ENCODE data around the gene BDKRB2.

BDKRB2 gene

GRCh38 chr14:96270565-96271420, 66.2 kb downstream of the BDKRB2 start:
- DNase-seq (ENCODE audit: low read depth): no peak

DNA sequence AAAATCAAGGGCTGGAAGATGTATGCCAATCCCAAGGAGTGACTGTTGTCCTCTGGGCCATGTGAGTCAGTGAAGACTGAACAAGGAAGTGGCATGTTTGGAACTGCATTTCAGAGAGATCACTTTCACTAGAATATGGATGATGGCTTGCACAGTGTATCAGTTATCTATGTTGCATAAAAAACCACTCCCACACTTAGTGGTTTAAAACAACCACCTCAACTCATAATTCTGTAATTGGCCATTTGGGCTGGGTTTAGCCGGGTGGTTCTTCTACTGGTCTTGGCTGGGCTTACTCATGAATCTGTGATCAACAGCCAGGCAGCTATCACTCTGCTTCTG, 66.8 kb downstream of the BDKRB2 start:
- no peak for DNase-seq (ENCODE audit: low read depth)

GRCh38 chr14:96272777-96273473, 68.3 kb downstream of the BDKRB2 start:
- DNase-seq (ENCODE audit: low read depth): peak; percentile 64

DNA sequence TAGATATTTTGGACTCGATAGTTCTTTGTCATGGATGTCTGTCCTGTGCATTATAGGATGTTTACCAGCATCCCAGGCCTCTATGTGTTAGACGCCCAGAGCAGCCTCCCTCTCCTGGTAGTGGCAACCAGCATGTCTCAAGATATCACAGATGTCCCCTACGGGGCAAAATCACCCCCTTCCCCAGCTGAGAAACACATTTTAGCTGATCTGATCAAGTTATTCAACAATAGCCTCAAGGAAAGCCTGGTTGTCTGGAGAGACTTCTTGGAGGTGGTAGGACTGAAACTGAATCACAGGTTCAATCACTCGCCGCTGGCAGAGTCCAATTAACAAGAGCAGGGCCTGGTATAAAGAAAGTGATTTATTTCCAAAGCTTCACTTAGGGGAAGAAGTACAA, 69.0 kb downstream of the BDKRB2 start:
- no peak for DNase-seq (ENCODE audit: low read depth)

DNA sequence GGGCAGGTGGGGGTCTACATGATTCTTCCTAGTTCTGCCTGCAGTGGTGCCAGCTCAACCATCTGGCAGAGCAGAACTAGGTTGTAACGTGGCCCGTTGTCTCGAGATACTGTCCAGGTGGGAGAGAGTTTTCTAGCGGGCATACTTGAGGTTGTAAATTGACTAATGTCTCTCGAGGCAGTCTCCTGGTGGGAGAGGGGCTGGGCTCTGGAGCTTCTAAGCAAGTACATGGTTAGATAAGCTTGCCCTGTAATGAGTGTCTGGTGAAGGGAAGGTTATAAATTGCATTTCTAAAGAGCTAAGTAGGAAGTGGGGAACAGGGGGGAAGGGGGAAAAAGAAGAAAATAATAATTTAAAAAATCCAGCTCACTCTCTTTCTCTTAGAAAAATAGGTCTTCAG, 69.5 kb downstream of the BDKRB2 start:
- no peak for DNase-seq (ENCODE audit: low read depth)

GRCh38 chr14:96274543-96274942, 69.9 kb downstream of the BDKRB2 start:
- peak; percentile 92 for DNase-seq (ENCODE audit: low read depth)

GRCh38 chr14:96275177-96276112, 70.8 kb downstream of the BDKRB2 start:
- DNase-seq (ENCODE audit: low read depth): peak; percentile 79

- DNase-seq (ENCODE audit: low read depth): no peak
Observed at GRCh38 chr14:96277890-96278289, 73.3 kb downstream of the BDKRB2 start.

- no peak for DNase-seq (ENCODE audit: low read depth)
Observed at GRCh38 chr14:96279564-96279963, 74.9 kb downstream of the BDKRB2 start.

DNA sequence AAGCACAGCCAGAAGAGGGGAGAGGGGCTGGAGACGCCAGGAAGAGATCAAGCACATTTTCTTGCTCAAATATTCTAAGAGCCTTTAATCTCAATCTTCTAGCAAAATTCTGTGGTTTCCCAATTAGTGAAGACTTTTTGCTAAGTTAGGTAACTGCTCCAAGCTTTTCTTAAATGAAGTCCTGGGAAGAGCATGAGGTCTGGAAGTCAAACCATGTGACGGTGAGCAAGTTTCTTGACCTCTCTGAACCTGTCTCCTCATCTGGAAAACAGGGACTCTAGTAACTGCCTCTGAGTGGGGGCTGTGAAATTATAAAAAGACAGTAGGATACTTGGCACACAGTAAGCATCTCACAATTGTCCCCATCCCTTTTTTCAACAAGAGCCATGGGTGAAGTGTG, 75.5 kb downstream of the BDKRB2 start:
- no peak for DNase-seq (ENCODE audit: low read depth)

GRCh38 chr14:96281486-96281885, 76.8 kb downstream of the BDKRB2 start:
- no peak for DNase-seq (ENCODE audit: low read depth)

- DNase-seq (ENCODE audit: low read depth): no peak
Observed at GRCh38 chr14:96284008-96284407, 79.4 kb downstream of the BDKRB2 start.

DNA sequence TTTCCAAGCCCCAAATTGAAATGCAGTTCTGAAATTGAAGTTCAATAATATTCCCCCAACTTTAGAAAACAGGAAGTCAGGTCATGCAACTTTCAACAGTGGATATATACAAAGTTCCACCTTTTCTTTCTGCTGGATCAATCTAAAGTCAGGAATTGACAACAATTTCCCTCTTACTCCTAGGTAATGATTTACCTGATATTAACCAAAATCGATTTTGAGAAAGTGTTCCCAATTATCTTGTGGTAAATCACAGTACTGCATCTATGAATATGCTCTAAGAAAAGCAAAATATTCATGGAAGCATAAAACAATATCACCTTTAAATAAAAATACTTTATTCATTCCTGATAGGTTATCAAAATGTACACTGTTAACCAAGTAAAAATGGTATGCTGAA, 79.8 kb downstream of the BDKRB2 start:
- no peak for DNase-seq (ENCODE audit: low read depth)

DNA sequence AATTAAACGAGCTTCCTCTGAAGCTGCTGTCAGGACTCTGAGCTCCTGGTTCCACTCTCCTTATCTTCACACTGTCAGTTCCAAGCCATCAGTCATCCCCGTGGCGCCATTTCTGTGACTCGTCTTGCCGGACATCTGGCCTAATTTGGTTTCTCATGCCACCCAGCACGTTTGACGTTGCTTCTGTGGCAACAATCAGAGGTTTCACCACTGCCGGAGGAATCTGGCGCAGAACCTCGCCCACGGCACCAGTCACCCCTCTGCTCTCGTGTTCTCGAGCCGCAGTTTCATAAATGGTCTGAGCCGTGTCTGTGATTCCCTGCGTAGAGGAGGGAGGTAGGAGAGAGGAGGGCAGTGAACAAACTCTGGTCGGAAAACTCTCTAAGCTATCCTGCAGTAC, 81.0 kb downstream of the BDKRB2 start:
- no peak for DNase-seq (ENCODE audit: low read depth)

DNA sequence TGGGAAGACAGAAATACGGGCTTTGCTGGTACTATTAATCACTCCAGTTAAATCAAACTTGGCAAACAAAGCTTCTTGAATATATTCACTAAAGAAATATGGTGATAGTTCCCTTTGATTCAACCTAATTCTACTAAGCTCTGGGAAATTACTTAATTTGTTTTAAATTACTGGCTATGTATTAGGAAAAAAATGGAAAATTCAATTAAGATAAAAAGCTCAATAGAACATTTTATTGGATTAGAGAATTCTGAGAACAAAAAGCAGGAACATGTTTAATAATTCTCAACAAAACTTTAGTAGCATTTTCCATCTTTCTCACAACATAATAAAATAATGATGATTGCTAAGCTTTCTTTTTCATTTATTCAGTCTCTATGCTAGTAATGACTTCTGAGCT, 81.6 kb downstream of the BDKRB2 start:
- DNase-seq (ENCODE audit: low read depth): no peak

DNA sequence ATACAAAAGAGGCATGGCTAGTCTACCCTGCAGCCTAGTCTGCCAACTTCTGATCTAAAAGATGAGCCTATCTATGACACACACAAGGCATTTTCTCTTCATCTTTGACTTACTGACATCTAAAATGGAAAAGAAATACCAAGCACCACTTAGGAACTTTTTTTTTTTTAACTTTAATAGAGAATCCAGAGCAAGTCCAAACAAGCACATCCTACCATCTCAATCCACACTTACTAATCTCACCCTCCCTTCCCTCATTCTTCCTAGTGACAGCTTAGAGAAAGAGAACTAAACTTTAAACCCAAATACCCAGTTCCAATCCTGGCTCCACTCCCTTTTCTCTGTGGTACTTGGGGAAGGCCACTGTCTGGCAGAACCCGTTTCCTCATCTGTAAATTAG, 83.2 kb downstream of the BDKRB2 start:
- no peak for DNase-seq (ENCODE audit: low read depth)

Measured in iris pigment epithelial cell (primary cell).